HG02571 (cell line): ENCODE data around the gene HEY2.

Experiments
- ATAC-seq: cut with Tn5 transposase; IDR thresholded peaks from one replicate; pipeline ENCODE4 v1.9.1; 2021; ENCODE audit warnings: mild to moderate bottlenecking, moderate library complexity; ENCODE audit not compliant: unreplicated experiment

HEY2 gene

DNA sequence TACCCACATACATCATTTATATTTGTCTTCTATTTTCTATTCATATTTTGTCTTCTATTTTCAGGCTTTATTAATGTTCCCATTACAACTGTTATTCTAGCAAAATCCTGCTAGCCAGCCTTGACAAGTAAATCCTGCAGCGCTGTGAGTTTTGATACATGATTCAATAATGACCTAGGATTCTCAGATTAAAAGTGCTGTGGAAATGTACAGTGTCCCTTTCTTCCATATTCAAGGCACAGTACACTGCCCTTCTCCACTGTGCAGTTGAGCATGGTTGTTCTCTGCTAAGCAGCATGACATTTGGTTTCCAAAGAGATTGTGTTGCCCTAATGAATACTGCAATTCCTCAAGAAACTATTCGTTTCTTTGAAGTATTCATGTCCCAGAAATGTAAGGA lies 5.8 kb upstream of the HEY2 start:
- ATAC-seq: no peak

DNA sequence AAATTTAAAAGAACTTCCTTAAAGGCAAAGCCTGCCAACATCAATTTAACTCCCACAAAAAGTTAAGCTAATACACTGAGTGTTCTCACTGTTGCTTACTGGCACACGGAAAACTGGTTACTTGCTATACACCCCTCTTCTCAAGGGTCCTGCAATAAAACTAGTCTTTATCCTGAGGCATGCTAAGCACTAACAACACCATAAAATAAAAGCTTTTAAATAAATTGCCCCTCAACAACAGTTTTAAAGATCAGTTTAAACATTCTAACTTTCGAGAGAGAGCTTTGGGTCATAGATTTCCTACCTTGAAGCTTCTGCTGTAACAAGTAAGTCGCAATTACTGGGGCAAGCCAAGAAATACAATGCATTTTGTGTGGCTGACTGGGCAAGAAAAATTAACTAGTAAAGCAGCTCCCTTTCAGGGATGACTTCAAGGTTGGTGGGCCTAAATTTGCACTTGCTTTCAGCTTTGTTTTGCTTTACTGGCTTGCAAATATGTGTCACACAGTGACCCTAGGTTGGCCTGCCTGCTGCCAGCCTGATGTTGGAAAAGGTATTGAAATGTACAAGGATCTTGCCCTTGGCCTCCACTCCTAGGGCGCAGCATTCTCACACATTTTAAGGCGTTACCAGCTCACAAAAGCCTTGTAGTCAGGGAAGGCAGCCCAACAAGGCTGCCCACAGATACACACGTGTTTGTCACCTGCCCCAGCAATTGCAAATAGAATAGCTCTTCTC lies 4.0 kb upstream of the HEY2 start:
- ATAC-seq: no peak

GRCh38 chr6:125746019-125746414 lies 3.4 kb upstream of the HEY2 start:
- ATAC-seq: no peak

DNA sequence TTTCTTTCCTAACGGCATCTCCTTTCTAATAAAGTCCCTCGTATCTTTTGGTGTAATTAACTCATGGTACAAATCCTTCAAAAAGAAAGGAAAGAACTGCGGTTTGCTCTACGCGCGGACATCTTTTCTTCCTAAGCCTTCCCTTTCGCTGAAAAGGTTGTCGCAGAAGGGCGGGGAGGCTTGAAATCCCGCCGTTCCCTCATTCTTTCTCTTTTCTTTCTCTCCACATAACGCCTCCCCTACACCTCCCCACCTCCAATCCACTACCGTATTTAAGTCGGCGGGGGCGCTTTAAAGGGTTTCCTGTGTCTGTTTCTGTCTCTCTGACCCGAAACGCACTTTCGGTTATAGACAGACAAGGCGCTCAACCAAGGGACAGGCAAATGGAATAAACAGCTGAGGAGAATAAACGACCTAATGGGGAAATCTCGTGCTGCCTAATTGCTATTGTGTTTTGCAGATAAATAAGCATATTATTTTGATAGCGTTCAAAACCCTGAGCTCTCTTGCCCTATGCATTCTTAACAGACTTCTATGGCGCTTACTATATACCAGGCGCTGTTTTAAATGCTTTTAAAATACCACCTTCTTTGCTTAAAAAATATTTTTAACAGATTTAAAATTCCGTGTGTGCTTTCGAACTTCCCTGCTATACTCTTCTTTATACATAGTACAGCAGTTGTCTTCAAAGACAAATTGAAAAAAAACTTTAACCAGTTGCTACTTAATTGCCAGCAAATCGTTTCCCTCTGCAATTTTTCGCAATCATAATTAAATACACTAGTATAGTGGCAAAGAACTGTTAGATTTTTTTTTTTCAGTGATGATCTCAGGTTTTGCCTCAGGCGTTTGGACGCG lies 2.5 kb upstream of the HEY2 start:
- peak; percentile 58 for ATAC-seq

GRCh38 chr6:125747589-125748405 lies 1.6 kb upstream of the HEY2 start:
- no peak for ATAC-seq

GRCh38 chr6:125748406-125749172 lies 843 bp upstream of the HEY2 start:
- no peak for ATAC-seq

- no peak for ATAC-seq
Observed at GRCh38 chr6:125749865-125750691, 646 bp downstream of the HEY2 start.

- ATAC-seq: no peak
Observed at GRCh38 chr6:125750692-125751333, 1.4 kb downstream of the HEY2 start.

DNA sequence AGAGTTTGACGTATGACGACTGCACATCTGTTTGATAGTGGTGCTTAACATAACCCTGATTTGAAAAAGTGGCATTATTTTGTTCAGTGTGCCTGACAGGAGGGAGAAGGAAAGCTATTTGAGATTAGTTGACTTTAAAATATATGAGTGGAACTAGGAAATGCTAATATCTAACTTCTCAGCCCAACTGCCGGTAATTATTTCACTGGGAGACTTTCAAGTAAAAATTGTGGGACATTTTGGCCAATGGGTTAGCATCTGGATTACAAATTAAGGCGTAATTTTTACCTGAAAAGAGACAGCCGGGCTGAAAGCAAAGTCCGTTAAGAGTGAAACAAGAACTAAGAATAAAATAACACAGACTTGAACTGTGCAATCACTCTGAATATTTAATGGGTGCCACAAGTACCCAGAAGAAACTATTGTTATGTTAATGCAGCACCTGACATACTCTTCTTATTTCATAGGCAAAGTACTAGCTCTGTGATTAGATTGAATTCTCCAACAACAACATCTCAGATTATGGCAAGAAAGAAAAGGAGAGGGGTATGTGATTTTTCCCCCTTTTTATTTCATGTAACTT lies 2.0 kb downstream of the HEY2 start:
- ATAC-seq: no peak

GRCh38 chr6:125752773-125753172 lies 3.3 kb downstream of the HEY2 start:
- no peak for ATAC-seq

- ATAC-seq: no peak
Observed at GRCh38 chr6:125753218-125753936, 3.9 kb downstream of the HEY2 start.

- no peak for ATAC-seq
Observed at GRCh38 chr6:125753937-125754259, 4.5 kb downstream of the HEY2 start.

DNA sequence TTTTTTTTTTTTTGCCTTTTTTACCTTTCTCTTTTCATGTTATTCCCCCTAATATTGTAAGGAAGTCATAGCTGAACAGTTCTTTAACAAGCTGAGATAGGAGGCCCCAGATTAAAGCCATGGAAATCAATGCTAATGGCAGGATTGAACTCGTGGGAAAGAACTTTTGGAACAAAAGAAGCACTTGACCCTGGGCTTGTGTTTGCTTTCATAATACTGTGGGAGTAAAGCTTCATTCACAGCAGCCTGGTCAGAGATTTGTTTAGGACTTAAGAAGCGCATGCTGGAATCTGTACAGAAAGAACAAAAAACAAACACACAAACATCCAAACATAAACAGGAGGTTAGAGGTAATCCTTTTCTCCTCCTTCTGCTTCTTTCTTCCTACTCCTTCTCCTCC lies 5.1 kb downstream of the HEY2 start:
- ATAC-seq: no peak

- no peak for ATAC-seq
Observed at GRCh38 chr6:125759184-125759902, 9.9 kb downstream of the HEY2 start.

GRCh38 chr6:125759959-125760457 lies 10.6 kb downstream of the HEY2 start:
- no peak for ATAC-seq

DNA sequence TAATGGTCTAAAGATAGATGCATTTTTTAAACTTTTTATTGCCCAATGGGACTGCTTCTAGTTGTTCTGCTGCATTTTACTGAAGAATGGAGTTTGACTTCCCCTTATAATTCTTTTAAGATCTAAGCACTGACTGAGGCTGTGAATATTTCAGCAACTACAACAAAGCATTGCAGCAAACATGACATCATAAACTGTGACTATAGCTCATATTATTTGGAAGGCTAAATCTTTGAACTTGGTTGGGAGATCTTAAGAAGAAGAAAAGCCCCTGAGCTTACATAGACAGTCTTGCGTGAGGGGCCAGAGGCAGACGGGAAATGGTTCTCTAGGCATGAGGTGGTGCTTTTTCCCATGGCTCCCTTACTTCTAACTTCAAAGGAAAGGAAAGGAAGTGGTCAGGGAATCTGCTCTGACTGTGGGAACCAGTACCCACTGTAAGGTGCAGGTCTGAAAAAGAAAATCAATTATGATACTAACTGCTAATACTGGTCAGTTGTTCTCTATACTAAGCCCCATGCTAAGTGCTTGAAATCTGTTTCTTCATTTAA lies 14.8 kb downstream of the HEY2 start:
- ATAC-seq: no peak

- ATAC-seq: no peak
Observed at GRCh38 chr6:125765944-125766343, 16.5 kb downstream of the HEY2 start.
